Cardiac fibroblast (primary cell): Measurements from ENCODE around the gene IRX5.

Experiments
- DNase-seq, 2 donors: peaks; one replicate each; pipeline versions ENCODE4 v3.0.0 to v3.0.0-alpha.2; 2010; ENCODE audit warnings: low read depth in 2 of 2
- H3K4me3 ChIP-seq, 2 donors: replicated peaks in 1 of 2; 1 replicate in 1 of 2; 2 replicates in 1 of 2; pipeline ENCODE4 v1.5.1; 2011; ENCODE audit warnings: low read depth in 2 of 2, low read length in 2 of 2, mild to moderate bottlenecking in 2 of 2, moderate library complexity in 1 of 2
- TF ChIP-seq, protein P1 (sequence below): IDR thresholded peaks from one replicate; pipeline ENCODE4 v1.5.1; 2011; ENCODE audit warnings: low read depth, mild to moderate bottlenecking, low read length, inconsistent platforms

The IRX5 gene

DNA sequence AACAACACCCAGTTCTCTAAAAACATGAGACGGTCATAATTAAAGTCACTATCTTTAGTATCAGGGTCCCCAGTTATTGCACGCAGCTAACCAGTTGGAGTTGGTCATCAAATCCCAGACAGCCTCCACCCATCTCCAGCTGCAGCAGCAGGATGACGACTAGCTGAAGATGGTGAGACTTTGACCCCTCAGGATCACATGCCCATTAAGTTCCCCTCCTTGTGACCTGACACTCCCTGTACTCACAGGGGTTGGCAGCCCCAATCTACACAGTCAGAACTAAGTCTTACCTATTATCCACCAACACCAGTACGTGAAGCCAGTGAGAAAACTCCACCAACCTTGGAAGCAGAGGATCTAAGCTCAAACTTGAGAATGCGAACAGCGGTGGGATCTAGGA, 37.7 kb upstream of the IRX5 start:
- TF ChIP-seq, protein P1, sequence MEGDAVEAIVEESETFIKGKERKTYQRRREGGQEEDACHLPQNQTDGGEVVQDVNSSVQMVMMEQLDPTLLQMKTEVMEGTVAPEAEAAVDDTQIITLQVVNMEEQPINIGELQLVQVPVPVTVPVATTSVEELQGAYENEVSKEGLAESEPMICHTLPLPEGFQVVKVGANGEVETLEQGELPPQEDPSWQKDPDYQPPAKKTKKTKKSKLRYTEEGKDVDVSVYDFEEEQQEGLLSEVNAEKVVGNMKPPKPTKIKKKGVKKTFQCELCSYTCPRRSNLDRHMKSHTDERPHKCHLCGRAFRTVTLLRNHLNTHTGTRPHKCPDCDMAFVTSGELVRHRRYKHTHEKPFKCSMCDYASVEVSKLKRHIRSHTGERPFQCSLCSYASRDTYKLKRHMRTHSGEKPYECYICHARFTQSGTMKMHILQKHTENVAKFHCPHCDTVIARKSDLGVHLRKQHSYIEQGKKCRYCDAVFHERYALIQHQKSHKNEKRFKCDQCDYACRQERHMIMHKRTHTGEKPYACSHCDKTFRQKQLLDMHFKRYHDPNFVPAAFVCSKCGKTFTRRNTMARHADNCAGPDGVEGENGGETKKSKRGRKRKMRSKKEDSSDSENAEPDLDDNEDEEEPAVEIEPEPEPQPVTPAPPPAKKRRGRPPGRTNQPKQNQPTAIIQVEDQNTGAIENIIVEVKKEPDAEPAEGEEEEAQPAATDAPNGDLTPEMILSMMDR: no peak
- DNase-seq: no peak
- H3K4me3 ChIP-seq: no peak overlapping the region

DNA sequence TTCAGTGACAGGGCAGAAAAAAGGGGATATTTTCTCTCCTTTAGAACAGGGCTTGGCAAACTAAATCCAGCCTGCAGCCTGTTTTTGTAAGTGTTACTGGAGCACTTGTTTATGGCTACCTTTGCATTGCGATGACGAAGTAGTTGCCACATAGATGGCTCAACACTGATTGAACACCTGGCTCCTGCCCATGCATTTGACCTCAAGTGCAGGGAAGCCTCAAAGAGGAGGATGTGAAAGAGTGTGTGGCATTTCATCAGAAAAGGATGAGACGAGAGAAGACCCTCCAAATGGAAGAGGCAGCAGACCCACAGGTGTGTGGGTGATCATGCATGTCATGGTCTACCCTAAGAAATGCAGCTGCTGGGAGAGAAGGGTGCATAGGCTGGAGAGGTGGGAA, 32.7 kb upstream of the IRX5 start:
- DNase-seq: no peak
- TF ChIP-seq, protein P1: no peak
- H3K4me3 ChIP-seq: no peak overlapping the region

DNA sequence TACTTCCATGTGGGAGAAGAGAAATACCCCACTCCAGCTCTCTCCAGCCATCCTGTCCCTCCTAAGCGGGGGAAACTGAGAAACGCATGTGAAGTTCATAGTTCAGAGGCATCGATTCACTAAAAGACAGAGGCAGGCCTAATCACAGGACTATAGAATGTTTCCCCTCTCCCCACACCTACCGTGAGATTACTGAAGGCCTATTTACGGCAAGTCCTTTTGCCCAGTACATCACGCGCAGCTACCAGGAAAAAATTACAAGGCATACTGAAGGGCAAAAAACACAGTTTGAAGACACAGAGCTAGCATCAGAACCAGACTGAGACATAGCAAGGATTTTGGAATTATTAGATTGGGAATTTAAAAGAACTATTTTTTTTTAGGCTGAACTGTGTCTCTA, 29.1 kb upstream of the IRX5 start:
- H3K4me3 ChIP-seq: no peak overlapping the region
- no peak for DNase-seq
- TF ChIP-seq, protein P1: no peak

DNA sequence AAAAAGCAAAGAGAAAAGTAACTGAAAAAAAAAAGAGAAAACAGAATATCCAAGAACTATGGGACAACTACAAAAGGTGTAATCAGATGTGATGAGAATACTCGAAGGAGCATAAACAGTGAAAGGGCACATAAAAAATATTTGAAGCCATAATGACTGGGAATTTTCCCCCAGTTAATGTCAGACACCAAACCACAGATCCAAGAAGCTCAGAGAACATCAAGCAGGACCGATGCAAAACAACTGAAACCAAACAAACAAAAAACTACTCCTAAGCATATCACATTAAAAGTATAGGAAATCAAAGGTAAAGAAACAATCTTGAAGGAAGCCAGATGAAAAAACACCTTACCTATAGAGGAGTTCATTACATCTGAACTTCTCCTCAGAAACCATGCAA, 27.6 kb upstream of the IRX5 start:
- DNase-seq: no peak
- H3K4me3 ChIP-seq: no peak overlapping the region
- TF ChIP-seq, protein P1: no peak

DNA sequence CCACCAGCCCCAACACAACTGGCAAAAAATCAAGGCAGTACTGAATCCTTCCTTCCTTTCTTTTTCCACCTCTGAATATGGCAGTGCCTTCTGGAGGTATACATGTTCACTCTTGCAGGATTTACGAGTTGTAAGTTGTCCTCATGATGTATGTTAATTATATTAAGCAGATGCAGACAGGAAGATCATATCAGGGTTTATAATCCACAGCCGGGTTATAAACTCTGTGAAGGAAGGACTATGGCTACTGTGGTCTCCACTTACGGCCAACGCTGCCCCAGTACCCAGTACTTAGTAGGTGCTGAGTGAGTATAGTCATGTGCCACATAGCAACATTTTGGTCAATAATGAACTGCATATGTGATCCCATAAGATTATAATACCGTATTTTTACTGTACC, 19.6 kb upstream of the IRX5 start:
- TF ChIP-seq, protein P1: no peak
- no peak for DNase-seq
- H3K4me3 ChIP-seq: no peak overlapping the region

DNA sequence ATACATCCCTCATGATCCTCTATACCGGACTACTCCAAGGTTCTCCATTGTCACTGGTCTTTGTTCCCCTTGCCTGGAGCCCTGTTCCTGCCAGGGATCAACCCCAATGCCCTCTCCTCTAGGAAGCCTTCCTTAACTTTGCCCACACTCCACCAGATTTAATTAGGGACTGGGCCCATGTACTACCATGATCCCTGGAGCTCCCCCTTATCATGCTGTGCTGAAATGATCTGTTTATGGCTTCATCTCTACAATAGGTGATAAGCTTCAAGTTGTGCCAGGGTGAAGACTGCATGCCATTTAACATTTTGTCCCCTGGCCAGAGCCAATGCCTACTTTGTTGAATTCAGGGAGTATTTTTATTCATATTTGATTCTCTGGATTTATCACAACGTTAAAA, 17.9 kb upstream of the IRX5 start:
- TF ChIP-seq, protein P1: no peak
- DNase-seq: no peak

DNA sequence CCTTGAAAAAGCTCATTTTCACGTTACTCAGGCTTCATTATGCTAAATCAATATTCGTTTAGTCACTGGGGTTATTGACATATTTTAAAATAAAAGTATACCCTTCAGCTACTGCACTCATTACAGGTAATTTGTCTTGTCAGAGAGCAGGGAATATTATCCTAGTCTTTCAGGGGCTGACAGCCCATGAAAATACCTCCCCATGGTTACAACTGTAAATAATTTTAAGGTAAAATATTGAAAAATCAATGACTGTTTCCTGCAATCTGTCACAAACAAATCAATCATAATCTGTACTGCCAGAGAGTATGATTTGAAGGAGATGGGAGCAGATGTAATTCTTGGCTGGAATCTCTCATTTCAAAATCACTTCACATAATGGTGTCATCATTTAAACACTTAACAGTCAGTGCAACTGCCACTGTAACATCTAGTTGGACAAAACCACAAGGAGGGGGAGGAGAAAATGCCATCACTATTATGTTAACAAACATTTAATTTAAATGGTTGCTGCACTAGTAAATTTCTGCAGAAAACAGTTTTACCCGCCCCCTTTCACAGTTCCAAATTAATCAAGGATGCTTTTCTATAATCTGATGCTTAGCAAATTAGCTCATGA, 9.3 kb upstream of the IRX5 start:
- peak in 1 of 2 donors; percentile 58 for DNase-seq
- no peak overlapping the region for H3K4me3 ChIP-seq
- TF ChIP-seq, protein P1: no peak

More for the DNA sequence above, 17.9 kb upstream of the IRX5 start:
- no peak overlapping the region for H3K4me3 ChIP-seq
